ENCODE results near the gene PTPRK.

GRCh38 chr6:127933852-127934840 lies 586.3 kb downstream of the PTPRK start:
- TF ChIP-seq CTCF (IDR thresholded peaks at IDR 0.05) (no peak), POLR2A (IDR thresholded peaks at IDR 0.05) (no peak), POLR2AphosphoS5 (IDR thresholded peaks at IDR 0.05) (no peak), EP300 (IDR thresholded peaks at IDR 0.05) (no peak)

Data from suprapubic skin (tissue), 4 donors.